NCI-H1694 (cell line): Measurements from ENCODE around the gene GRIK2.

Source experiments
- DNase-seq: peaks from one replicate; lab custom pipeline; 2025; lab: John Stamatoyannopoulos, UW

The GRIK2 gene

DNA sequence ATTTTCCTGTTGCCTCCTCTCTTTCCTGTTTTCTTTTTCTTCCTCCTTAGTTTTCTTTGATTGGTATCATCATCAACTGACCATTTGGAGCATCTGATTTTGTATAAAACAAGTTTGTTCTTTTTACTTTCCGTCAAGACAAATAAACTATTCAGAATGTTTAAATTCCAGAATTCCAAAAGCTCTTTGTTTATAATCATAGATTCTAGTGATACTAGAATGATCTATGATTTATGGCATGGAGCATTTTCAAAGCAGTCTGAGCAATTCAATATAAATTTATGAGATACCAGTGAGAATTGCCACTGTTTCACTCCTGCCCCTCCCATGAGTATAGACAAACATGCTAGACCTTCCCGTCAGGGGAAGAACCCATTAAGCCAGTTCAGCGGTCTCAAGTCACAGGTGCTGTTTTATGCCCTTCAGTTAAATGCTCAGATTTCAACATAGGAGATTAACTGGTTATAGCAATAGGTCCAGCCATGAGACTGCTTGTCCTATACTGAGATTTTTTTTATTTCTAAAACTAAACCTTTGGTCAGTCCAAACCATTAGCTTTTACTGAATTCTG, 60.7 kb downstream of the GRIK2 start:
- no peak for DNase-seq

DNA sequence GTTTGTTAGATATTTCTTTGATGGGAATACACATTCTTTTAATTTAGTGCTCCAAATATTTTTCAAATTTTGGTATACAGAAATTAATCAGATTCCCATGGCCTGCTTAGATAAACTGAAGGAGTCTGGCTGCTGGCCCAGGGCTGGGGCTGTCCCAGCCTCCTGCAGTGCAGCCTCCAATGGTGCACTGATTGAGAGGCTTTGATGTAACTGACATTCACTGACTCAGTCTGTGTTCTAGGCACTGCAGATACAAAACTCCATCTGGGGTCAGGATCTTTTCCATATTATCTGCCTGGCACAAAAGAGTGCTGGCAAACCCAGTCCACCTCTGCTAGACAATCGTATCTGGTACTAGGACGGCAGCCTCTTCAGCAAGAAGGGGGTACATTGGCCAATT, 64.8 kb downstream of the GRIK2 start:
- no peak for DNase-seq

DNA sequence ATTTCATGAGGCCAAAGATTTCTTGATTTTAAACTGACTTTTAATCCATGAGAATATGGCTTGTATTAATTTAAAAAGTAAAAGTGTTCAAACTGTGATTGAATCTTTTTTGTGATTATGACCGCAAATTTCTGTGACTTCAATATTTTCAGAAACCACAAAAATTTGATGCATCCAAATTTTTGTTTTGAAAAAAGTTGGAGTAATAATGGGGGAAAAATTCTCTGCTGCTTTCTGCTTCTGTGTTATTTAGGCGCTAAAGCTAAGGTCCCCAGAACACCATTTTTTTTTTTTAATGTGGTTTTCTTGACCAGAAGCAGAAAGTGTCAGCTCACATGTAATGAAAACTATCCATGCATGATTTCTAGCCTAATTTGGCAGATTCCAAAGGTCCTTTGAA, 65.3 kb downstream of the GRIK2 start:
- no peak for DNase-seq

DNA sequence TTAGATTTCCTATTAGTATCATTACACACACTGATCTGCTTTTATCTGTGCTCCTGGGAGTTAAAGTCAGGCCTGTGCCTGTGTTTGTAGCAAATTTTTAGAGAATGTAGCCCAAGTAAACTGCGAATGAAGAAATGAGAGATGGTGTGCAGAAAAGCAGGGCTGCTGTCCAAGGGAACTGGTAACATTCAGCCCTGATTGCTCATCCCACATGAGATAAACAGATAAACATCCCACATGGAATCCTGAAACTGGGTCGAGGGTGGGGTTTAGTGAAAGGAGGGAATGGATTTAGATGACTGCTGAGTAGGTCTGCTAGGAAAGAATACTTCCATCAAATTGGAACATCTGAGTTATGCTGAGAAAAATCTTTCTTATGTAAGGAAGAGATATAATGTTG, 69.1 kb downstream of the GRIK2 start:
- no peak for DNase-seq

DNA sequence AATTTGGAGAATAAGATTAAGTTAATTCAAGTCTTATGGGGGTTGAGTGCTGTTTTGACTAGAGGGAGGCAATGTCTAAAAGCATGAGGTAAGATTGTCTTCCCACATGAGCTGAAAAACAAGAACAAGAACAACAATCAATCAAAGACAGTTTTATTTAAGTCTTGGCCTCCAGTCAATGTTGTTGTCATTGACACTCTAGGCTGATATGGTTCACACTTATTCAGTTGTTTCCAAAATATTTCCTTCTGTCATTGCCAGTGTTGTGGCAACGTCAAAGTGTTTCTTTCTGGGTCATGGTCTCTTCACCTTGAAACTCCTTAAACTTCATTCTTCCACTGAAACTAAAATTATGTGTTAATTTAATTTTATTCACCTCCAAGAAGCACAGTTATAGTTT, 72.4 kb downstream of the GRIK2 start:
- no peak for DNase-seq

DNA sequence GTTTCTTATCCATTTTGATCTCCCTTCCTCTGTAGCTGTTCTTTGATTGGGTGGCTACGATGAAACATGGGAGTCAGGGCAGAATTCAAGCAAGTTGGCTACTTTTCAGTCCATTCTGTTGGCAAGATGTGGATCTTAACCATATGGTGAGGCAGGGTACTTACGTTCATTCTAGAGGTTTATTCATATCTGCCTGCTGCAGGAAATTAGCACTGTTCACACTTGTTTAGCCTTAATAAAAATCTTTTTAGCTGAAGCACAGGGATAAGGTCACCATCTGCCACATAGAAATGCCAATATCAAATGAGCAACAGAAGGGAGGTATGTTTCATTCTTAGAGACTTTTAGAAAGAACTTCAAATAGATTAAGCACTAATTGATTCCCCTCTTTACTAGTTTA, 83.9 kb downstream of the GRIK2 start:
- DNase-seq: peak; percentile 83

DNA sequence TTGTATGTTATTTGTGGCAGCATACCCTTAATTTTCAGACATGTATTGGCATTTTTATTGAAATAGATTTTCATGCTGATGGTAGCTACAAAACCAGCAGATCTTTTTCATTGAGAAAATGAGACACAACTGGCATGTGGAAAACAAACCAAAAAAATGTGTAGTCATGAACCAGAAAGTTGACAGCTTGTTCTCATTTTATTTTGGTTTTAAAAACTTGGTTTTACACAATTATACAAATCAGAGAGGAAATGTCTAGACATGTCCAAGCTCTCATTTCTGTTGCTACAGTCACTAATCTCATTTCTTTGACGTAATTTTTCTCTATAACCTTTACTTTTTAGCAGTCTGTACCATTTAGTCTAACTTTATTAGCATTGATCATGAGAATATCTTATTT, 85.4 kb downstream of the GRIK2 start:
- no peak for DNase-seq

DNA sequence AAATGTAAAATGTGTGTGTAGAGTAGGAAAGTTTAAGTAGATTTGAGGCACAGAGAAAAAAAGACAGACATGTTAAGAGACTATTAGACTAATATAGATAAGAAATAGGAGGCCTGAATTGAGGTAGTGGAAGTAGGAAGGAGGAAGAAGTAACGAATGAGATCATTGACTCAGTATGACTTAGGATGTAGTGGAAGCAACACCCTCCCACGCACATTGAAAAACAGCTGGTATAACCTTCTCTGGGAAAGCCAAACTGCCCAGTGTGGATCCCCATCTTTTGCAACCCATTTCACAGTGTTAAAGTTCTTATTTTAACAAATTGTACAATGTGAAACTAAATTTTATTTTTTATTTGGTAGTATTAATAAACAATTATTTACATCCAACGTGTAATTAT, 89.1 kb downstream of the GRIK2 start:
- DNase-seq: no peak

DNA sequence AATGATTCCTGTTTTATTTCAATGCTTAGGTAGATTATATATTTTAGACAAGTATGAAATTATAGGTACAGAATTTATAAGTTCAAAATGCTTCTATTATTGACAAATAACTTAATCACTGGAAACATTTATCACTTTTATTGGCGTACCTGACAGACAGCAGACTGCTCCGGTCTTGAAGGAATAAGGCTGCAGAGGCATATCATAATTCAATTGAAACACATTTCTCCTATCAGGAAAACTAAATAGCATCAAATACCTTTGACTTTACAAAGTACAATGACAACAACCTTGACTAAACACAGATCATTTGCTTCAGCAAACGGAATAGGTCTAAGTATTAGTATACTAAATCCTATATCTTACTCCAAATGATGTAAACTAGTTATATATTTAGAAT, 91.3 kb downstream of the GRIK2 start:
- no peak for DNase-seq

DNA sequence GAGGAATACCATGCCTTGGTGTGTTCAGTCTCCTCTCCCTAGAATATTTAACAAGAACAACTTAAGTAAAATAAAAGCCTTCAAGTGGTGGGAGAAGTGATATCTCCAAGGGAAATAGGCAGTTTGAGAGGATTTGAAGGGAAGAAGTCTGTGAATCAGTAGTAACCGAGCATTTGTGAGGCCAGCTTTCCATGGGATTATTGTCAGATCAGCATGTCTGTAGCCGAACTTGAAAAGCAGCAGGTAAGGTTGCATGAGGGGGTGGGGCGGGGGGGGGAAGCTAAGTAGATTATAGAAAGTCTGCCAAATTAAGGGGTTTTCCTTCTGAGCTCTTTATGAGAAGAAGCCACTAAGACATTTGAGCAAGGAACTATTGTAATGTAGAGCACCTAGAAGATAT, 92.6 kb downstream of the GRIK2 start:
- DNase-seq: no peak

DNA sequence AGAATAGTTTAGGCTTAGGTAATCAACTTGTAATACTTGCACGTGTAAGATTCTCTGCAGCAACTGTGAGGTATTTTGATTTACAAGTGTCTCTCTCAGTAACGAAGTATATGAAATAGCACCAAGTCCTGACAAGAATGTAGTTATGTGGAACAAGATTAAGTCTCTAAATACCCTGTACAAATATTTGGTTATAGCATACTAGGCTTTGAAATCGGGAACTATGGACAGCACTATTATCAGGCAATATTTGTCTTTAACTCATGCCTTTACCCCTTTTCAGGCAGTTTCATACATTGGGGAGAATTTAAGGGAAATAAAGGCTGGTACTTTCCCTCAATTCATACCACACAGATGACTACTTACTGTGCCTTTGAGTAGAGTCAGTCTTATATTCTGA, 93.2 kb downstream of the GRIK2 start:
- no peak for DNase-seq

DNA sequence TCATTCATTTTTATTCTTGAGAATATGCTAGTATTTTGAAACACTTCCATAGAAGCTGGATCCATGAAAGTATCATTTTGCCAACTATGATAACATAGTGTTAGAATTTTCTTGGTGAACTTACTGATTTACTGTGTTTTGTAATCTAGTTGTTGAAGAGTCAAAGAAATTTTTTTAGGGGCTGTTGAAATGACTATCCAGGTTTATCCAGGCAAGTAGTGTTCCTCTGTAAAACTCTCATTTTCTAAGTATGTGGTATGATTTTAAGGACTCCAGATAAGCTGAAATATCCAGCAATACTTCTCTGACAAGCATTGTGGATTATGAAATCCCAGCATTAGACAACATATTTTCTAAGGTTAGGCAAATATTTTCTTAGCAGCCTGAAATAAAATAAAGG, 95.9 kb downstream of the GRIK2 start:
- no peak for DNase-seq

DNA sequence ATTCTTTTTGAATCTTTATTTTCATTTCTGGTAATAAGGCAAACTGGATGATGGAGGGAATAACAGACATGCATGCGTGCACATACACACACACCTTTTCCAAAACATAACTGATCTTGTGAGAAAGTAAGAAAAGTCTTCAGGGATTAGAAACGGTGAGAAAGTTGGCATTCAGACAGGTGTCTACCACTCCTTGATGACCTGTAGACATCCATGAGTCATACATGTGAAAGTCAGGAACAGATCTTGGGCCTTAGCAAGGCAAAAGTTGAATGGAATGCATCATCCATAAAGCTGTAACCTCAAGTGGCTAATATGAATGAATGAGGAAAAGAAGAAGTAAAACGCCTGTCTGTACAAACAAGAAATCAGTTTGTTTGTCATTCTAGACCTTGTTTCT, 97.3 kb downstream of the GRIK2 start:
- DNase-seq: no peak

DNA sequence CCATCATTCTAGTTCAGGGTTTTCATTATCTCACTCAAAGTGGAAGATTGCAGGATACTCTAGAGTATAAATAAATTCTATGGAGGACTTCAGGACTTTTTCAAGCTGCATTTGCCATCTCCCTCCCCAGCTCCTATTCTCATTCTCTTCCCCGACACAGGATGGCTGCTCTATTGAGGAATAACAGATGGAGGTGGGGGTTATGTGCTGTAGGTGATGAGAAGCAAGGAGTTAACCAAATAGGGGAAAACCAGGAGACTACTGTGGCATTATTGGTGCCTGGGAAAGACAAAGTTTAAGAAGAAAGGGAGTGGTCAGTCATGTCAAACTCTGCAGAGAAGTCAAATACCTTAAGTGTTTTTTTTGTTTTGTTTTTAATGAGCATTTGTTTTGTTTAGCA, 109.3 kb downstream of the GRIK2 start:
- DNase-seq: no peak

DNA sequence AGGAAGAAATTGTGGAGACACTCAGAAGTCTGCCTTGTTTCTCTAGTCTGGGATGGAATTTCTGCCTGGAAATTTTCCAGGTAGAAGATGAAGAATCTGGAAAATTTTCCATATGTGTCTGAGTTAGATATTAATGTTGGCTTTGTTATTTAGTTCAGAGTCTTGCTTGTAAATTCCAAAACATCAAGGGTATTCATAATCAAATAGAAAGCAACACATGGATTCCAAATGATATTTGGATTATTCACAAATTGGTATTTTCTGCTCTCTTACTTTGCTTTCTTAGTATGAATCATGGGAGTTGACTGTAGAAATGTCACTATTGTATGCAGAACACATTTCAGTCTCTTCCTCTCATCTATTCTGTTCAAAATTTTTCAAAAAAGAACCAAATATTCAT, 116.0 kb downstream of the GRIK2 start:
- DNase-seq: no peak

DNA sequence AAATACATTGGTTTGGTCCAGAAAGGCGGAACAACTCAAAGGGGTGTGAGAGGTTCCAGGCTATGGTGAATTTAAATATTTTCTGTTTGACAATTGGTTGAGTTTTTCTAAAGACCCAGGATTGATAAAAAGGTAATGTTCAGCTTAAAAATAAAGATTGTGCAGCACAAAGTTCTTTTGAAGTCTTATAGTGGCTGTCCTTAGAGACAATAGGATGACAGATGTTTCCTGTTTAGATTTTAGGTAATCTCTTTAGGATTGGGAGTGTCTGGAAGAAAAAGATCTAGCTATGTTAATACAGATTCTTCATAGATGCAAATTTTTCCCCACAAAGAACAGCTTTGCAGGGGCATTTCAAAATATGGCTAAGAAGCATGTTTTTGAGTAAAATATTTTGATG, 119.7 kb downstream of the GRIK2 start:
- DNase-seq: no peak

DNA sequence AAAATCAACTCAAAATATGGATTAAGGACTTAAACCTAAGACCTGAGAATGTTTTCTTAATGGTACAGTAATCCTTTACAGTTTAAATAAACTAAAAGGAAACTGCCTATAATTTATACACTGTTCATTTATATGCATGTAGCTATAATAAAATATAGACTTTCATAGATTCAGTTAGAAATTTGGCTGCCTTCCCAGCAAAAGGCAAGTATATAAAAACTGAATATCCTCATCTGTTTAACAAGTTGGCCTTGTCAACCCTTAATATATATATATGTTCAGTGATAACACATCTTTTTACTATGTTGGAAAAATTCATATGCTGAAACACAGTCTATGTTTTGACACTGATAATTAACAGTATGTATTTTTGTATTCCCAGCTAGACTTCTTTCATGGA, 123.1 kb downstream of the GRIK2 start:
- no peak for DNase-seq

DNA sequence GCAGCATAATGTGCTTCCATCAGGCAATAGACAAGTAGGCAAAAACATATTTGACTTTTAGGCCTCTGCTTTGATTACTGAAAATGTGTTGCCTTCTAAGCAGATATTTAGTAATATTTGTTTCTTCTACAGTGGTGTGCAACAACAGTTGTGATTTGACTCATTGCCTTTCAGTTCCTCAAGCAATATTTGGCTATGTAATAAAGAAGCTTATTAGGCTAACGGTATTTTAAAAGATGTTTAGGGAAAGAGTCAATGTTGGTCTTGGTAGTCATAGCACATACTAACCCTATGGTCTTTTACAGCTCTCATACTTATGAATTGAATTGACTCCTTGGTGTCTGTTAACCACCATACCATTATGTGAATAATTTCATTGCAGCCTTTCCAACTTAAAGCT, 124.1 kb downstream of the GRIK2 start:
- DNase-seq: no peak

DNA sequence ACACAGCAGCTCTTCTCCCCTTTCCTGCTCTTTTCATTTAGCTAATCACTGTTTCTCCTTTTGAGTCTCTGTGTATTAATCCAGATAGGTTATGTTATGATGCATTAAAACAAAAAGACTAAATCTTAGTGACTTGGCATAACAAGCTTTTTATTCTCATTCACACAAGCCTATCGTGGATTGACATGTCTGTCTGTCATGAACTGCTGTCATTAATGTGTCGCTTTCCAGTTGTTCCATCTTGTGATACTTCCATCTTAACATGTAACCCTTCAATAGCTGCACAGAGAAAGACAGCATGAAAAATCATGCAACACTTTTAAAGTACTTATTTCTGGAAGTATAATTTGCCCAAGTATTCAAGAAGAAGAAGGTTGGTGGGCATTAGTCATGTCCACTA, 128.7 kb downstream of the GRIK2 start:
- no peak for DNase-seq

DNA sequence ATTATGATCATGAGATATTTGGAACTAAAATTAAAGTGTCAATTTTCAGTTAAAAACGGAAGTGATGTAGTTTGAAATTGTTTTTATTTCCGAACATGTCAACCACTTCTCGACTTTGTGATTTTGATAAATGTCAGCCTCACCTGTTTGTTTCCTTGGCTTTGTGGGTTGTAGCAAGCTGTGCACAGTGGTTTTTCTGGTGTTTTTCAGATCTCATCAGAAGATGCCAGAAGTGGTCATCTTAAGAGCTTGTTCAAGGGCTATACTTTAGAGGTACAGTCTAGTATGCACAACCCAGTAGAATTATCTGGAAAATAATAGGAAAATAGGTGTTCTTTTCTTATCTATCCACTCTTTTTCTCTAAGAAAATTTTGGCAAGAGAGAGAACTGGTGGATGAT, 134.0 kb downstream of the GRIK2 start:
- no peak for DNase-seq

DNA sequence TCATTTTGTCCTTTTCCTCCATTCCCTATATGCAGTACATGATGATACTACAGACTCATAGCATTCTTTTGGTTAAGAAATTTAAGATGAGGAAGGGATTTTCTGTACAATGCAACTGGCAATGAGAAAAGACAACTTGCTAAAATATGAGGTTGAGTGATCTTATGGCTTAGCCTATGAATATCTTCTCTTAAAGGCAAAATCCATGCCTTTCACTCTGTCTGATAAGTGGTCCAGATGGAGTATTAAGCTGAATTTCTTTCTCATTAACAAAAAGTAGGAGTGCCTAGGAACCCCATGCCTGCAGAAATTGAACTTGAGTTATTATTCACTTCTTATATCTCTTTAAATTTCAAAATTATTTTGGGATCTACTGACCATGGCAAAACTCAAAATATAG, 135.3 kb downstream of the GRIK2 start:
- no peak for DNase-seq

DNA sequence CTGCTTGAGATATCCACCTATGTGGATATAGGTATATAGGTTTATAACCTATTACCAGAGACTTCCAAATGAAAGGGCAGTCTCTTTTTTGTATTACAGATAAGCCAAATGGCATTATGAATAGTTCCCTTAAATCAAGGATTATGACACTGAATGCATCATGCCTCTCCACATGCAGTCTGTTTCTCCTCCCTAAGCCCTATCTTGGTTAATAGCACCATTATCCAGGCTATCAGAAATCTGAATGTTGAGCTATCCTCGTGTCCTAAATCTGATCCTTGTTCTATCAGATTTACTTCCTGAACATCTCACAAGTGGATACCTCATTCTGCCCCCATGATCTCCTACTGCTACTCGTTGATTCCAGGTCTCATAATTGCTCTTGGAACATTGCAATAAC, 138.0 kb downstream of the GRIK2 start:
- DNase-seq: no peak

DNA sequence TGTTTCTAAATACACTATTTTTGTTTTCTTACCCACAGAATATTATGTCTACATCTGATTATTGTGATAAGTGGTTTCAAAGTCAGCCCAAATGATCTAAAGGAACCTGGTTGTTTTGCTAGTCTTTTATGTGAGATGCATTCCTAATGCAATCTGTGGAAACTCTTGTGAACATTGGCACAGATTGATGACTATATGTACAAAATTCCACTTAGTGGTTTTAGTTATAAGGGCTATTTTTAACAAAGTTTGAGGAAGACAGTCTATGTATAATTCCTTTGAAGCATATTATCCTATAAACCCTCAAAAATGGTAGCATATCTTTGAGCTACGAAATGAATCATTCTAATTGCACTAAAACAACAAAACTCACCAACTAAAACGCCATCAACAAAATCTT, 140.9 kb downstream of the GRIK2 start:
- DNase-seq: no peak

DNA sequence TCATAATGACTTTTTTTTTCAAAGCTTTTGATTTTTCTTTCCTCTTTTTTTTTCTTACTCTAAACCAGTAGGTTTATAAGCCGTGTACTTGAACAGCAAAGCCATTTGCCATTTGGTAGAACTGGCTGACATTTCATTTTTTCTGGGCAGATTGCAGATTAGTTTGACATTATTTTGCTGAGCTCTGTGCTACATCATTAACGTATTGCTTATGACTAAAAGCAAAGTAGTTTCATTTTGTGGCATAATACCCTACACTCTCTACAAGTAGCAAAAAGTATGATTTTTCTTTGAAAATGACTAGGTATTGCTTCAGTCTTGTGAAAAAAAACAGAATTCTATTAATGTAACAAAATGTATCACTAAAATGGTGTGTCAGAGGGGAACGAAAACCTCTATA, 141.3 kb downstream of the GRIK2 start:
- DNase-seq: no peak

DNA sequence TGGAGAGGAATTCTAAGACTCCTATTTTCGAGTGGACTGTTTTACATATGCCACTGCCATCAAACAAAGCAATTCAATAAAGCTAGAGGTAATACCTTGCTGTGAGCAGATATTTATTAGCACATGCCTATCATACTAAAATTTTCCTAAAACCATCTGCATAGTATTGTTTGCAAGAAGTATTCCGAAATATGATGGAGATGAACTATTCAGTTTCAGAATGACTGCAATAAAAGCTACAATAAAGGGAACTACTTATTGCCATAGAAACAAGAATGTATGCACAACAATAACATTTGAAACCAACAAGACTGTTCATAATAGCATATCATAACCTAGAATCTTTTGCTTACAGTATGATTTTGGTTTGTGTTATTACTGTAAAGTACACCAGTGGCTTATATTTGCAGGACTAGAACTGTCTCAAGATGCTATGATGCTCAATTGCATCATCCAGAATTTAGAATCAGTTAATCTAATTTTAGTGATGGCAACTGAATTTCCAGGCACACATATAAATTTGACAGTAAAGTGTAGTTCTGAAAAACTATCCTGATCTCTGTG, 144.3 kb downstream of the GRIK2 start:
- no peak for DNase-seq
